Measurements from ENCODE around the gene OR5AR1.

- TF ChIP-seq CTCF (IDR thresholded peaks at IDR 0.05) (no peak), POLR2A (IDR thresholded peaks at IDR 0.05) (no peak)
These were observed 26.6 kb upstream of the OR5AR1 start for GRCh38 chr11:56636861-56637260.

Measured in Peyer's patch (tissue), 4 donors.